AG04450 (cell line): ENCODE results near the gene COMMD3. TPM values are rescaled to one million over a fixed set of nuclear protein-coding genes. Genes with fewer than 3 reads are reported as not detected.

ENCODE experiments used
- CTCF ChIA-PET: fragments of 300-600, 350-600 bp; formaldehyde crosslinking; extraction: SDS; loops from one replicate; lab custom pipeline; 2022; ENCODE audit warnings: antibody characterized with exemption, inconsistent platforms; lab: Charles Lee
- POLR2A ChIA-PET: fragments of 350-600 bp; formaldehyde crosslinking; extraction: SDS; loops from one replicate; lab custom pipeline; 2021; ENCODE audit warnings: antibody characterized with exemption, inconsistent platforms; lab: Yijun Ruan, JAX
- DNase-seq: peaks from one replicate; pipeline ENCODE4 v3.0.0-alpha.2; 2011; ENCODE audit warnings: low read depth, low spot score
- H3K27ac ChIP-seq: one replicate; pipeline ENCODE4 v1.5.1; 2012; ENCODE audit warnings: low read depth, low read length, control low read depth
- H3K27me3 ChIP-seq: one replicate; pipeline ENCODE4 v1.6.0; 2012; ENCODE audit warnings: low read length; ENCODE audit not compliant: control insufficient read depth, insufficient read depth
- H3K4me3 ChIP-seq: 2 replicates; pipeline ENCODE4 v1.5.1; 2011; ENCODE audit warnings: mild to moderate bottlenecking, low read depth, low read length, control low read depth
- H3K9me3 ChIP-seq: 2 replicates; pipeline ENCODE4 v1.5.1; 2012; ENCODE audit warnings: low read length; ENCODE audit not compliant: control insufficient read depth, insufficient read depth
- CTCF ChIP-seq: IDR thresholded peaks from 2 replicates; pipeline ENCODE4 v1.5.1; 2011; ENCODE audit warnings: low read depth, low read length, control low read depth, inconsistent platforms
- polyA plus RNA-seq: library from polyadenylated mRNA; depleted of rRNA; stranded (reverse); fragments of >200 nt; gene quantifications from 2 replicates; pipeline ENCODE4 v1.2.3, GENCODE V29; 2011

The COMMD3 gene
- polyA plus RNA-seq, 1 experiment, result 64.7 TPM

- H3K9me3 ChIP-seq, result no peaks in the 10 kb centered on the region
- CTCF ChIA-PET, result interaction anchor here (0.7 kb wide), 1 partner anchor 349 kb away, joined by 5 read pairs; no protein-coding TSS in a partner anchor
- no peak for DNase-seq
- no peak for TF ChIP-seq CTCF
- no peaks in the 10 kb centered on the region for H3K27me3 ChIP-seq
- H3K27ac ChIP-seq, result no peak overlapping the region
- POLR2A ChIA-PET, result no interaction called here
- H3K4me3 ChIP-seq, result no peak overlapping the region
These were observed 49.7 kb downstream of the COMMD3 start for GRCh38 chr10:22365644-22366434.

DNA sequence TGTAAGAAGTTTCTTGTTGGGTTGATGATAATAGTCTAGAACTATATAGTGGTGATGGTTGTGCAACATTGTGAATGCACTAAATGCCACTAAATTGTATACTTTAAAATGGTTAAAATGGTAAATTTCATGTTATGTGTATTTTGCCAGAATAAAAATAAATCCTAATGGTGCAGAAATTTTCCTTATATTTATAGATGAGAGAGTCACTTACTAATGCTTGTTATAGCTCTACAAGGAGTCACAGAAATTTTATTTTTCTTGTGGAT is 50.2 kb downstream of the COMMD3 start:
- POLR2A ChIA-PET, result no interaction called here

DNA sequence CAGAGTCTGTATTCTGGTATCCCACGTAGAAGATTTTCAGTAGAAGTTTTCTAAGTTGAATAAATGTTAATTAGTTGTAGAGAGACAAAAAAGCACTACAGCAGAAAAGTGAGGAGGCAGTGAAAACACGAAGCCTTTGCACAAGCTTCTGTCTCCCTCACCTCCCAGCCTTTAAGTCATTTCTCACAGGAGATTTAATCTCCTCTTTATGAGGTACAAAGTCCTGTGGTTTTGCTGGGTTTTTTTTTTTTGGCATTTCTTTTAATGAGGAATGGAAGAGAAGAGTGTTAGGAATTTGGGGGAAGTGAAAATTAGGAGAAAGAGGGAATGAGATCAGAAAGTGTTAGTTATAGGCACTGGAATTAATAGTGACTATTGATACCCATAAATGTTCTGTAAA is 50.6 kb downstream of the COMMD3 start:
- TF ChIP-seq CTCF, result no peak
- no peaks in the 10 kb centered on the region for H3K27me3 ChIP-seq
- CTCF ChIA-PET, result interaction anchor here (0.7 kb wide), 1 partner anchor 350 kb away, joined by 5 read pairs; no protein-coding TSS in a partner anchor
- no peak overlapping the region for H3K4me3 ChIP-seq
- POLR2A ChIA-PET, result no interaction called here
- no peak overlapping the region for H3K27ac ChIP-seq
- no peak for DNase-seq
- H3K9me3 ChIP-seq, result no peaks in the 10 kb centered on the region

More for the DNA sequence above, 50.2 kb downstream of the COMMD3 start:
- TF ChIP-seq CTCF, result no peak
- no peak overlapping the region for H3K4me3 ChIP-seq
- H3K27ac ChIP-seq, result no peak overlapping the region
- DNase-seq, result no peak
- no peaks in the 10 kb centered on the region for H3K27me3 ChIP-seq
- H3K9me3 ChIP-seq, result no peaks in the 10 kb centered on the region
- CTCF ChIA-PET, result interaction anchor here (0.7 kb wide), 1 partner anchor 350 kb away, joined by 5 read pairs; no protein-coding TSS in a partner anchor

- TF ChIP-seq CTCF, result no peak
- CTCF ChIA-PET, result no interaction called here
- H3K4me3 ChIP-seq, result no peak overlapping the region
- no peaks in the 10 kb centered on the region for H3K27me3 ChIP-seq
- no peaks in the 10 kb centered on the region; the same call in 1 of the 2 replicates for H3K9me3 ChIP-seq
- H3K27ac ChIP-seq, result no peak overlapping the region
- POLR2A ChIA-PET, result no interaction called here
- DNase-seq, result no peak
These were observed 51.3 kb downstream of the COMMD3 start for GRCh38 chr10:22367471-22367870.

DNA sequence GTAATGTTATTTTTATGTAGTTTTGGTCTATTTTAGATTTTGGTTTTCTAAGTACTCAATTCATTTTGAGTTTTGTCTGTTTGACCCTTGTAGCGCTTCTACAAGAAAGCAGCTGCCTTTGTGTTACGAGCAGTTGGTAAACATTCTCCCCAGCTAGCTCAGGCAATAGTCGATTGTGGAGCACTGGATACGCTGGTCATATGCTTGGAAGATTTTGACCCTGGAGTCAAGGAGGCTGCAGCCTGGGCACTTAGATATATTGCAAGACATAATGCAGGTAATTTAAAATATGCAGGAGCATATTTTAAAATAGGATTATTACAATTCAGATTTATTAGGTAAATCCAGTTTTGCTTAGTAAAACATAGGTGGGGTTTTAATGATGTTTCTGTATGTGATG is 52.2 kb downstream of the COMMD3 start:
- Histone ChIP-seq H3K9me3 (no peaks in the 10 kb centered on the region; the same call in 1 of the 2 replicates), H3K27ac (no peak overlapping the region), H3K4me3 (no peak overlapping the region), H3K27me3 (no peaks in the 10 kb centered on the region)
- DNase-seq, result no peak
- ChIA-PET CTCF (no interaction called here), POLR2A (no interaction called here)
- no peak for TF ChIP-seq CTCF
